ENCODE measurements around the gene SHB. TPM values are rescaled to one million over a fixed set of nuclear protein-coding genes. Genes with fewer than 3 reads are reported as not detected.
A peak's percentile ranks its signal among the peaks of the same experiment; 100 is the strongest.

Gene SHB
- total RNA-seq, 2 experiments from 2014 or later, result 1.2 to 1.3 TPM

GRCh38 chr9:37999588-38000189 lies 69.3 kb downstream of the SHB start:
- intact Hi-C loops (cut with DNase I, micrococcal nuclease), result loop anchor here in 1 of 2 experiments (10.0 kb wide), 1 partner anchor 55 kb away; no protein-coding TSS in a partner anchor
- peaks cover 7% of the 10 kb centered on the region for H3K4me1 Mint-ChIP-seq

GRCh38 chr9:37998881-37999587 lies 70.0 kb downstream of the SHB start:
- ATAC-seq (no peak), DNase-seq (no peak)
- intact Hi-C loops (cut with DNase I, micrococcal nuclease), result no loop called here
- Mint-ChIP-seq H3K27ac (no peak overlapping the region), H3K4me1 (peaks cover 14% of the 10 kb centered on the region), H3K4me3 (no peak overlapping the region), H3K36me3 (ENCODE audit: low read depth) (no peaks in the 10 kb centered on the region), H3K9me3 (ENCODE audit: low read depth) (no peaks in the 10 kb centered on the region), H3K27me3 (peaks cover 2% of the 10 kb centered on the region)
- ChIA-PET POLR2A (no interaction called here), CTCF (interaction anchor here (1.2 to 1.3 kb wide), 2 partner anchors 30 to 85 kb away, joined by 4 read pairs; no protein-coding TSS in a partner anchor)

More at GRCh38 chr9:37999588-38000189, 69.3 kb downstream of the SHB start:
- Mint-ChIP-seq H3K9me3 (ENCODE audit: low read depth) (no peaks in the 10 kb centered on the region), H3K27me3 (no peaks in the 10 kb centered on the region), H3K27ac (no peak overlapping the region), H3K36me3 (ENCODE audit: low read depth) (no peaks in the 10 kb centered on the region), H3K4me3 (no peak overlapping the region)
- DNase-seq (peak; percentile 14), ATAC-seq (peak; percentile 34)
- ChIA-PET POLR2A (no interaction called here), CTCF (interaction anchor here (1.2 to 1.3 kb wide), 2 partner anchors 31 to 86 kb away, joined by 4 read pairs; no protein-coding TSS in a partner anchor)

DNA sequence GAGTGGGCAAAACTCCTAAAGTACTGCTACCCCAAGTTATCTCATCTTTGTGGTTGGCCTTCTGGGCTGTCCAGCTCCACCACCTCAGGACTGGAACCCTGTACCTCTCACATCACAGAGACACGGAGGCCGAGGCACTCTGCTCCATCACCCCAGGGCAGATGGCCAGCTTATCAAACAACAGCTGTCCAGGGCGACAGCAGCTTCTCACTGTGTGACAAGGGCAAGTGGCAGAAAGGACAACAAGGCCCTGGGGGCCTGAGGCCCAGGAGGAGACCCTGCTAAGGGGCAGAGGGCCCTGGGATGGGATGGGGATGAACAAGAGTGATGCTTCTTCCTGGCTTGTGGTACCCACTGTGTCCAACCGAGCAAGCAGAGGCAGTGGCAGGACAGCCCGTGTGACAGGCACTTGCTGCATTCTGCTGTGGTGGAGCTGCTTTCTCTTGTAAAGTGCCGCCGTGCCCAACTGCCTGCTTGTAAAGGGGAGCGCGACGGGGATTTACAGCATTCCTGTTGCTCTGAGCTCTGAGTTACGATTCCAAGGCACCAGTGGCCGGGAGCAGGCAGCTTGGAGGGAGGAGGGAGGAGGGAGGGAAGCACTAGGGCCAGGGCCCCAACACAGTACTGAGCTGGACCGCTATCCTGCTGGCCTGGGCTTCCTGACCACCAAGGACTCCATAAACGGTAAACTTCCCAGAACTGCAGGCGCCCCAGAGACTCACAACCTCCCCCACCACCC lies 71.2 kb downstream of the SHB start:
- H3K4me3 Mint-ChIP-seq, result no peak overlapping the region
- peaks cover 7% of the 10 kb centered on the region for H3K27me3 Mint-ChIP-seq
- no peak overlapping the region for H3K27ac Mint-ChIP-seq
- H3K36me3 Mint-ChIP-seq (ENCODE audit: low read depth), result no peaks in the 10 kb centered on the region
- H3K9me3 Mint-ChIP-seq (ENCODE audit: low read depth), result no peaks in the 10 kb centered on the region
- H3K4me1 Mint-ChIP-seq, result peaks cover 19% of the 10 kb centered on the region
- ChIA-PET POLR2A (no interaction called here), CTCF (interaction anchor here (1.1 to 1.2 kb wide), 2 partner anchors 93 to 419 kb away, joined by 3 read pairs; no protein-coding TSS in a partner anchor)
- intact Hi-C loops (cut with DNase I, micrococcal nuclease), result loop anchor here in 1 of 2 experiments (2.0 kb wide), 1 partner anchor 19 kb away; no protein-coding TSS in a partner anchor
- no peak for ATAC-seq
- no peak for DNase-seq

DNA sequence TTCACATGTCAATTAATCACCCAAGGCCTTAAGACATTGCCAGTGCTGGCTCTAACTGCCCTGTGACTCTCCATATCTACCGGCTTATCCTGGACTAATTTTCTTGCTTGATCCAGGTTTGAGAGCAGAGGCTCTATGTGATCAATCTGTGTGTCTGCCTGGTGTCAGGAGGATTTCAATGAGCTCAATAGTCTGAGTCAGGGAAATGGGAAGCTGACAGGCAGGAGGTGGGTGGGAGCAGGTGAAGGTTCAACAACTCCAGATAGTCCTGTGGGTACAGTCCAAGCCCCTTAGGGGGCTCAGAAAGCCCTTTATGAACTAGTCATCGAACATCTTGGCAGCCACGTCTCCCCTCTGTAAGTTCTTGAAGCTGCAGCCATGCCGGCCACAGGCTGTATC lies 72.2 kb downstream of the SHB start:
- ATAC-seq, result no peak

GRCh38 chr9:37995961-37996818 lies 72.8 kb downstream of the SHB start:
- peaks cover 7% of the 10 kb centered on the region for H3K27me3 Mint-ChIP-seq
- intact Hi-C loops (cut with DNase I, micrococcal nuclease), result loop anchor here in 1 of 2 experiments (2.0 kb wide), 1 partner anchor 21 kb away; no protein-coding TSS in a partner anchor
- H3K4me3 Mint-ChIP-seq, result no peak overlapping the region
- no peak for ATAC-seq
- peaks cover 20% of the 10 kb centered on the region for H3K4me1 Mint-ChIP-seq
- H3K27ac Mint-ChIP-seq, result no peak overlapping the region
- ChIA-PET POLR2A (no interaction called here), CTCF (interaction anchor here (0.6 to 1.2 kb wide), 3 partner anchors 54 to 421 kb away, joined by 3 read pairs; no protein-coding TSS in a partner anchor)
- H3K9me3 Mint-ChIP-seq (ENCODE audit: low read depth), result no peaks in the 10 kb centered on the region
- H3K36me3 Mint-ChIP-seq (ENCODE audit: low read depth), result no peaks in the 10 kb centered on the region
- no peak for DNase-seq

More for the DNA sequence above, 72.2 kb downstream of the SHB start:
- ChIA-PET CTCF (interaction anchor here (0.6 to 1.2 kb wide), 3 partner anchors 54 to 420 kb away, joined by 3 read pairs; no protein-coding TSS in a partner anchor), POLR2A (no interaction called here)
- Mint-ChIP-seq H3K36me3 (ENCODE audit: low read depth) (no peaks in the 10 kb centered on the region), H3K27me3 (peaks cover 7% of the 10 kb centered on the region), H3K9me3 (ENCODE audit: low read depth) (no peaks in the 10 kb centered on the region), H3K27ac (no peak overlapping the region), H3K4me1 (peaks cover 20% of the 10 kb centered on the region), H3K4me3 (no peak overlapping the region)
- no peak for DNase-seq
- intact Hi-C loops (cut with DNase I, micrococcal nuclease), result loop anchor here in 1 of 2 experiments (2.0 kb wide), 1 partner anchor 20 kb away; no protein-coding TSS in a partner anchor

- H3K9me3 Mint-ChIP-seq (ENCODE audit: low read depth), result no peaks in the 10 kb centered on the region
- no peak overlapping the region for H3K27ac Mint-ChIP-seq
- intact Hi-C loops (cut with DNase I, micrococcal nuclease), result no loop called here
- ChIA-PET POLR2A (no interaction called here), CTCF (interaction anchor here (0.6 kb wide), 1 partner anchor 54 kb away, joined by 3 read pairs; no protein-coding TSS in a partner anchor)
- peaks cover 20% of the 10 kb centered on the region for H3K4me1 Mint-ChIP-seq
- H3K36me3 Mint-ChIP-seq (ENCODE audit: low read depth), result no peaks in the 10 kb centered on the region
- ATAC-seq (no peak), DNase-seq (no peak)
- no peak overlapping the region for H3K4me3 Mint-ChIP-seq
- H3K27me3 Mint-ChIP-seq, result peaks cover 7% of the 10 kb centered on the region
These were observed 73.7 kb downstream of the SHB start for GRCh38 chr9:37995348-37995737.

- H3K27ac Mint-ChIP-seq, result peak overlapping the region; percentile 74
- H3K4me1 Mint-ChIP-seq, result peaks cover 18% of the 10 kb centered on the region
- peak overlapping the region; percentile 16 for H3K4me3 Mint-ChIP-seq
- CTCF ChIA-PET, result interaction anchor here (0.6 to 0.8 kb wide), 2 partner anchors 54 to 211 kb away, joined by 3 to 4 read pairs; no protein-coding TSS in a partner anchor
- H3K9me3 Mint-ChIP-seq (ENCODE audit: low read depth), result no peaks in the 10 kb centered on the region
- H3K27me3 Mint-ChIP-seq, result peaks cover 7% of the 10 kb centered on the region
- H3K36me3 Mint-ChIP-seq (ENCODE audit: low read depth), result no peaks in the 10 kb centered on the region
- POLR2A ChIA-PET, result no interaction called here
- DNase-seq (peak; percentile 81), ATAC-seq (peak; percentile 90)
- intact Hi-C loops (cut with DNase I, micrococcal nuclease), result loop anchor here in 1 of 2 experiments (5.0 kb wide), 1 partner anchor 42 kb away; no protein-coding TSS in a partner anchor
These were observed 74.2 kb downstream of the SHB start for GRCh38 chr9:37994639-37995347.

- ChIA-PET POLR2A (interaction anchor here (0.5 kb wide), 1 partner anchor 40 kb away, joined by 4 read pairs; no protein-coding TSS in a partner anchor), CTCF (no interaction called here)
- ATAC-seq, result no peak
- no peaks in the 10 kb centered on the region for H3K9me3 Mint-ChIP-seq (ENCODE audit: low read depth)
- no peak overlapping the region for H3K27ac Mint-ChIP-seq
- no peak for DNase-seq
- no peak overlapping the region for H3K4me3 Mint-ChIP-seq
- H3K27me3 Mint-ChIP-seq, result peaks cover 7% of the 10 kb centered on the region
- peaks cover 18% of the 10 kb centered on the region for H3K4me1 Mint-ChIP-seq
- no peaks in the 10 kb centered on the region for H3K36me3 Mint-ChIP-seq (ENCODE audit: low read depth)
- intact Hi-C loops (cut with DNase I, micrococcal nuclease), result loop anchor here in 1 of 2 experiments (5.0 kb wide), 1 partner anchor 41 kb away; no protein-coding TSS in a partner anchor
These were observed 76.1 kb downstream of the SHB start for GRCh38 chr9:37992924-37993349.

DNA sequence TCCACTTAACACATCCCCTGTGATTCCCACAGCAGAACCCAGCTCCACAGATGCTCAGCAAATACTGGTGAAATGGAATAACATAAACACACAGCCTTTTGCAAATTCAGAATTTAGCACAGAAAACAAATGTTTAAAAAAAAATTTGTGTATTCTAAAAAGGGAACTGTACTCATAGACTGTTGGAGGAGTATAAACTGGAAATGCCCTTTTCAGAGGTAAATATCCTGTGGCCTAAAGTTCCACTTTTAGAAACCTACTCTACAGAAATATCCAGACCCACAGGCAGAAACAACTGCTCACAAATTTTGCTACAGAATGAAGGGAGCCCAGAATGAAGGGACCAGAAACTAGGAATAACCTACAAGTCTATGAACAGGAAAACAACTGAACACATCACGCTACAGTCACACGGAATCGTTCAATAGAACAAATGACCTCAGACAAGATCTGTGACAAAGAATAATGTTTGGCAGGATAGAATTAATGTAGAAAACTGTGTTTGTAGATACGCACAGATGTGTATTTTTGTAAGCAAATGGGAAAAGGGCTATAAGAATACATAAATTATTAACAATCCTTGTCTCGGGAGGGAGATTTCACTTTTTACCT lies 78.5 kb downstream of the SHB start:
- ATAC-seq (no peak), DNase-seq (no peak)
- Mint-ChIP-seq H3K4me3 (no peak overlapping the region), H3K36me3 (ENCODE audit: low read depth) (no peaks in the 10 kb centered on the region), H3K4me1 (peaks cover 18% of the 10 kb centered on the region), H3K9me3 (ENCODE audit: low read depth) (no peaks in the 10 kb centered on the region), H3K27me3 (peaks cover 7% of the 10 kb centered on the region), H3K27ac (no peak overlapping the region)
- ChIA-PET CTCF (no interaction called here), POLR2A (no interaction called here)
- intact Hi-C loops (cut with DNase I, micrococcal nuclease), result loop anchor here in 1 of 2 experiments (5.0 kb wide), 1 partner anchor 38 kb away; no protein-coding TSS in a partner anchor

- Mint-ChIP-seq H3K36me3 (ENCODE audit: low read depth) (no peaks in the 10 kb centered on the region), H3K27me3 (peaks cover 7% of the 10 kb centered on the region), H3K9me3 (ENCODE audit: low read depth) (no peaks in the 10 kb centered on the region), H3K4me1 (peaks cover 13% of the 10 kb centered on the region), H3K4me3 (no peak overlapping the region), H3K27ac (no peak overlapping the region)
- ATAC-seq, result no peak
- ChIA-PET POLR2A (no interaction called here), CTCF (no interaction called here)
- no peak for DNase-seq
- intact Hi-C loops (cut with DNase I, micrococcal nuclease), result loop anchor here in 1 of 2 experiments (5.0 kb wide), 1 partner anchor 37 kb away; no protein-coding TSS in a partner anchor
These were observed 79.3 kb downstream of the SHB start for GRCh38 chr9:37989701-37990100.

Data from activated CD4-positive, alpha-beta T cell treated with anti-CD3 and anti-CD28 coated beads for 36 hours (primary cell).